ENCODE data around the gene HABP4.

- TF ChIP-seq STAT3 (IDR thresholded peaks at IDR 0.05; ENCODE audit: low read depth, low read length) = no peak
- TF ChIP-seq ZSCAN29 (IDR thresholded peaks at IDR 0.05) = no peak
- no peak for TF ChIP-seq ASH2L (IDR thresholded peaks at IDR 0.05; ENCODE audit: borderline replicate concordance, low read depth)
- TF ChIP-seq POLR2AphosphoS5 (IDR thresholded peaks at IDR 0.05; ENCODE audit: low read length) = no peak
- TF ChIP-seq POLR2A (IDR thresholded peaks at IDR 0.05; ENCODE audit: low read depth, low read length) = no peak
- TF ChIP-seq CTCF (IDR thresholded peaks at IDR 0.05 in 2 of 3, conservative IDR thresholded peaks at IDR 0.05 in 1 of 3; ENCODE audit: control insufficient read depth in 2 of 3, extremely low read depth in 1 of 3, insufficient read depth in 1 of 3, low read depth in 3 of 3, low read length in 3 of 3) = no peak
- TF ChIP-seq SRF (IDR thresholded peaks at IDR 0.05; ENCODE audit: low read depth in 2 of 2, low read length in 2 of 2) = no peak
Observed at GRCh38 chr9:96509848-96510247, 59.9 kb downstream of the HABP4 start.

Data from GM12878 (cell line).